ENCODE results near the gene DUSP1. TPM values are rescaled to one million over a fixed set of nuclear protein-coding genes. Genes with fewer than 3 reads are reported as not detected.

DUSP1 gene
- total RNA-seq, 2 experiments from 2014 or later, result 5.3 to 7.0 TPM

DNA sequence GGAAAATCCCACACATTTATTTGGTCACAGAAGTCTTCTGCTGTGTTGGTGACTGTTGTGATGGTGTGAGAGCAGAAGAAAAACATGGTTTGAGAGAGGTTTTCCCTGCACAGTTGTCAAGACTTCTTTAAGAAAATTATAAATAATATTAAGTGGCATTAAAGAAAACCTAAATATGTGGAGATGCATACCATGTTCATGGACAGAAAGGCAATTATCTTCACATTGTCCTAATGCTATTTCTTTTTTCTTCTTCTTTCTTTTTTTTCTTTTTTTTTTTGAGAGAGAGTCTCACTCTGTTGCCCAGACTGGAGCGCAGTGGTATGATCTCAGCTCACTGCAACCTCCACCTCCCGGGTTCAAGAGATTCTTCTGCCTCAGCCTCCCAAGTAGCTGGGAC, 38.8 kb upstream of the DUSP1 start:
- Histone ChIP-seq H3K9me2 (ENCODE audit: insufficient read depth, low read length) (no peaks in the 10 kb centered on the region), H4K20me1 (ENCODE audit: insufficient read depth, low read length) (no peaks in the 10 kb centered on the region), H3K9me3 (ENCODE audit: low read length) (no peaks in the 10 kb centered on the region), H3K4me1 (ENCODE audit: insufficient read depth, low read length, poor library complexity, severe bottlenecking) (peaks cover 10% of the 10 kb centered on the region), H3K27ac (ENCODE audit: low read depth, low read length, poor library complexity, severe bottlenecking) (no peak overlapping the region), H3K79me2 (ENCODE audit: insufficient read depth, low read depth, low read length) (no peaks in the 10 kb centered on the region), H2AFZ (ENCODE audit: low read length) (no peak overlapping the region), H3K4me3 (ENCODE audit: low read depth, low read length, poor library complexity, severe bottlenecking) (no peak overlapping the region), H3K4me2 (ENCODE audit: low read length) (no peak overlapping the region), H3K36me3 (ENCODE audit: insufficient read depth, low read length) (no peaks in the 10 kb centered on the region)
- intact Hi-C loops (cut with micrococcal nuclease; ENCODE audit: unreplicated experiment), result no loop called here
- TF ChIP-seq, protein P1, sequence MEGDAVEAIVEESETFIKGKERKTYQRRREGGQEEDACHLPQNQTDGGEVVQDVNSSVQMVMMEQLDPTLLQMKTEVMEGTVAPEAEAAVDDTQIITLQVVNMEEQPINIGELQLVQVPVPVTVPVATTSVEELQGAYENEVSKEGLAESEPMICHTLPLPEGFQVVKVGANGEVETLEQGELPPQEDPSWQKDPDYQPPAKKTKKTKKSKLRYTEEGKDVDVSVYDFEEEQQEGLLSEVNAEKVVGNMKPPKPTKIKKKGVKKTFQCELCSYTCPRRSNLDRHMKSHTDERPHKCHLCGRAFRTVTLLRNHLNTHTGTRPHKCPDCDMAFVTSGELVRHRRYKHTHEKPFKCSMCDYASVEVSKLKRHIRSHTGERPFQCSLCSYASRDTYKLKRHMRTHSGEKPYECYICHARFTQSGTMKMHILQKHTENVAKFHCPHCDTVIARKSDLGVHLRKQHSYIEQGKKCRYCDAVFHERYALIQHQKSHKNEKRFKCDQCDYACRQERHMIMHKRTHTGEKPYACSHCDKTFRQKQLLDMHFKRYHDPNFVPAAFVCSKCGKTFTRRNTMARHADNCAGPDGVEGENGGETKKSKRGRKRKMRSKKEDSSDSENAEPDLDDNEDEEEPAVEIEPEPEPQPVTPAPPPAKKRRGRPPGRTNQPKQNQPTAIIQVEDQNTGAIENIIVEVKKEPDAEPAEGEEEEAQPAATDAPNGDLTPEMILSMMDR (conservative IDR thresholded peaks at IDR 0.05; ENCODE audit: low read length), result no peak
- TF ChIP-seq EZH2phosphoT487 (IDR thresholded peaks at IDR 0.05; ENCODE audit: borderline replicate concordance, low read depth, low read length), result no peak
- BruUV-seq (replicated peaks), result no TSS peak
- DNase-seq (ENCODE audit: low spot score), result no peak
- ChIA-PET CTCF (ENCODE audit: unreplicated experiment) (no interaction called here), POLR2A (interaction anchor here (1.0 kb wide), 1 partner anchor 135 kb away, joined by 4 read pairs; no protein-coding TSS in a partner anchor)

- intact Hi-C loops (cut with micrococcal nuclease; ENCODE audit: unreplicated experiment), result no loop called here
These were observed 36.8 kb upstream of the DUSP1 start for GRCh38 chr5:172807766-172808311.

More at GRCh38 chr5:172807766-172808311, 36.8 kb upstream of the DUSP1 start:
- DNase-seq (ENCODE audit: low spot score), result no peak
- Histone ChIP-seq H3K79me2 (ENCODE audit: insufficient read depth, low read depth, low read length) (no peaks in the 10 kb centered on the region), H3K9me2 (ENCODE audit: insufficient read depth, low read length) (no peaks in the 10 kb centered on the region), H3K27ac (ENCODE audit: low read depth, low read length, poor library complexity, severe bottlenecking) (no peak overlapping the region), H3K4me1 (ENCODE audit: insufficient read depth, low read length, poor library complexity, severe bottlenecking) (peaks cover 10% of the 10 kb centered on the region), H3K9me3 (ENCODE audit: low read length) (no peaks in the 10 kb centered on the region), H4K20me1 (ENCODE audit: insufficient read depth, low read length) (no peaks in the 10 kb centered on the region), H3K4me2 (ENCODE audit: low read length) (peak overlapping the region; percentile 62), H2AFZ (ENCODE audit: low read length) (peak overlapping the region; percentile 76; the same call in 1 of the 2 replicates), H3K4me3 (ENCODE audit: low read depth, low read length, poor library complexity, severe bottlenecking) (peak overlapping the region; percentile 11), H3K36me3 (ENCODE audit: insufficient read depth, low read length) (no peaks in the 10 kb centered on the region)
- TF ChIP-seq, protein P1 (conservative IDR thresholded peaks at IDR 0.05; ENCODE audit: low read length), result no peak
- TF ChIP-seq EZH2phosphoT487 (IDR thresholded peaks at IDR 0.05; ENCODE audit: borderline replicate concordance, low read depth, low read length), result no peak
- CTCF ChIA-PET (ENCODE audit: unreplicated experiment), result interaction anchor here (0.5 to 0.6 kb wide), 2 partner anchors 88 to 357 kb away, joined by 4 to 7 read pairs; no protein-coding TSS in a partner anchor
- BruUV-seq (replicated peaks), result no TSS peak
- POLR2A ChIA-PET, result interaction anchor here (0.7 to 1.1 kb wide), 4 partner anchors 15 to 43 kb away, joined by 3 to 7 read pairs (median 5); partner anchors contain the start of gene DUSP1
